Esophagus muscularis mucosa (tissue), 2 donors: ENCODE data around the gene SPECC1.

Experiments
- POLR2A ChIP-seq: fragments of 450-650 bp; IDR thresholded peaks from one replicate; pipeline ENCODE4 v1.6.1; 2017; ENCODE audit warnings: antibody characterized with exemption, moderate library complexity, mild to moderate bottlenecking, low read depth
- POLR2AphosphoS5 ChIP-seq, 2 donors: sonication (generic); formaldehyde crosslinking; IDR thresholded peaks; one replicate each; pipeline ENCODE4 v1.6.1; 2017; ENCODE audit warnings: antibody characterized with exemption in 2 of 2

GRCh38 chr17:20210614-20211013 is 201.5 kb downstream of the SPECC1 start:
- TF ChIP-seq POLR2AphosphoS5 (IDR thresholded peaks at IDR 0.05), result no peak
- no peak for TF ChIP-seq POLR2A
